ENCODE data around the gene LILRA6. TPM values are rescaled to one million over a fixed set of nuclear protein-coding genes. Genes with fewer than 3 reads are reported as not detected.
A peak's percentile ranks its signal among the peaks of the same experiment; 100 is the strongest.
"Not testable (repeated sequence)": the region's sequence is repeated elsewhere in the genome, so short reads cannot be mapped to it uniquely, and the experiment has no call there.

Gene LILRA6
- total RNA-seq, 1 experiment from 2014 or later = not detected

GRCh38 chr19:54199401-54199800, 43.2 kb downstream of the LILRA6 start:
- no peak for DNase-seq (ENCODE audit: low read depth)
- in situ Hi-C loops (cut with HindIII; ENCODE audit: low pct_unique_long_range_greater_than_20kb, low sequenced_read_pairs) = no loop called here

GRCh38 chr19:54197121-54197520, 45.5 kb downstream of the LILRA6 start:
- DNase-seq (ENCODE audit: low read depth) = no peak
- in situ Hi-C loops (cut with HindIII; ENCODE audit: low pct_unique_long_range_greater_than_20kb, low sequenced_read_pairs) = no loop called here

- no peak for DNase-seq (ENCODE audit: low read depth)
- in situ Hi-C loops (cut with HindIII; ENCODE audit: low pct_unique_long_range_greater_than_20kb, low sequenced_read_pairs) = no loop called here
Observed at GRCh38 chr19:54196536-54196935, 46.1 kb downstream of the LILRA6 start.

GRCh38 chr19:54194463-54194862, 48.1 kb downstream of the LILRA6 start:
- in situ Hi-C loops (cut with HindIII; ENCODE audit: low pct_unique_long_range_greater_than_20kb, low sequenced_read_pairs); DNase-seq (ENCODE audit: low read depth): not testable (repeated sequence)

- in situ Hi-C loops (cut with HindIII; ENCODE audit: low pct_unique_long_range_greater_than_20kb, low sequenced_read_pairs) = no loop called here
Observed at GRCh38 chr19:54193011-54193410, 49.6 kb downstream of the LILRA6 start.

GRCh38 chr19:54191811-54192453, 50.7 kb downstream of the LILRA6 start:
- no peak for DNase-seq (ENCODE audit: low read depth)
- in situ Hi-C loops (cut with HindIII; ENCODE audit: low pct_unique_long_range_greater_than_20kb, low sequenced_read_pairs) = no loop called here

More at GRCh38 chr19:54193011-54193410, 49.6 kb downstream of the LILRA6 start:
- DNase-seq (ENCODE audit: low read depth) = no peak

GRCh38 chr19:54191011-54191810, 51.4 kb downstream of the LILRA6 start, which contains the start of gene TSEN34:
Gene TSEN34, plus strand, starts transcription at chr19:54191308. Its CDS starts 57 bp downstream, at chr19:54191365.
- in situ Hi-C loops (cut with HindIII; ENCODE audit: low pct_unique_long_range_greater_than_20kb, low sequenced_read_pairs) = no loop called here
- no peak for DNase-seq (ENCODE audit: low read depth)

- DNase-seq (ENCODE audit: low read depth) = peak; percentile 100
- in situ Hi-C loops (cut with HindIII; ENCODE audit: low pct_unique_long_range_greater_than_20kb, low sequenced_read_pairs) = no loop called here
Observed at GRCh38 chr19:54190503-54191010, 52.0 kb downstream of the LILRA6 start.

- in situ Hi-C loops (cut with HindIII; ENCODE audit: low pct_unique_long_range_greater_than_20kb, low sequenced_read_pairs) = no loop called here
Observed at GRCh38 chr19:54189735-54190502, 52.7 kb downstream of the LILRA6 start.

GRCh38 chr19:54189145-54189734, 53.4 kb downstream of the LILRA6 start, which contains the start of gene MBOAT7:
Gene MBOAT7, minus strand, starts transcription at chr19:54189580. Its CDS starts 1,072 bp downstream, at chr19:54188508.
- in situ Hi-C loops (cut with HindIII; ENCODE audit: low pct_unique_long_range_greater_than_20kb, low sequenced_read_pairs) = no loop called here

More at GRCh38 chr19:54189735-54190502, 52.7 kb downstream of the LILRA6 start:
- DNase-seq (ENCODE audit: low read depth) = peak; percentile 100

GRCh38 chr19:54188215-54188871, 54.2 kb downstream of the LILRA6 start:
- in situ Hi-C loops (cut with HindIII; ENCODE audit: low pct_unique_long_range_greater_than_20kb, low sequenced_read_pairs) = no loop called here
- peak; percentile 51 for DNase-seq (ENCODE audit: low read depth)

More at GRCh38 chr19:54189145-54189734, 53.4 kb downstream of the LILRA6 start, which contains the start of gene MBOAT7:
- DNase-seq (ENCODE audit: low read depth) = no peak

- in situ Hi-C loops (cut with HindIII; ENCODE audit: low pct_unique_long_range_greater_than_20kb, low sequenced_read_pairs) = no loop called here
Observed at GRCh38 chr19:54186934-54187381, 55.6 kb downstream of the LILRA6 start.

More at GRCh38 chr19:54186934-54187381, 55.6 kb downstream of the LILRA6 start:
- DNase-seq (ENCODE audit: low read depth) = no peak

Other genes with a start within 250 kb of the LILRA6 start
- 6.0 TPM in 1 of 2 replicates, not detected in the other for gene VSTM1, start 178.9 kb downstream of the LILRA6 start, total RNA-seq (2014; rRNA removed; shearing (Covaris generic); ENCODE audit: low replicate concordance)
- gene TARM1, start 161.4 kb downstream of the LILRA6 start, total RNA-seq (2014; rRNA removed; shearing (Covaris generic); ENCODE audit: low replicate concordance) = not detected in 2 replicates
- gene OSCAR, start 142.0 kb downstream of the LILRA6 start, total RNA-seq (2014; rRNA removed; shearing (Covaris generic); ENCODE audit: low replicate concordance) = not detected in 2 replicates
- 27.2 and 50.8 TPM in 2 replicates for gene NDUFA3, start 139.9 kb downstream of the LILRA6 start, total RNA-seq (2014; rRNA removed; shearing (Covaris generic); ENCODE audit: low replicate concordance)
- gene TFPT, start 127.1 kb downstream of the LILRA6 start, total RNA-seq (2014; rRNA removed; shearing (Covaris generic); ENCODE audit: low replicate concordance) = 19.9 and 30.5 TPM in 2 replicates
- gene PRPF31, start 127.0 kb downstream of the LILRA6 start, total RNA-seq (2014; rRNA removed; shearing (Covaris generic); ENCODE audit: low replicate concordance) = 109 and 128 TPM in 2 replicates
- 3.3 and 18.4 TPM in 2 replicates for gene CNOT3, start 105.0 kb downstream of the LILRA6 start, total RNA-seq (2014; rRNA removed; shearing (Covaris generic); ENCODE audit: low replicate concordance)
- gene LENG1, start 83.1 kb downstream of the LILRA6 start, total RNA-seq (2014; rRNA removed; shearing (Covaris generic); ENCODE audit: low replicate concordance) = 9.3 and 16.9 TPM in 2 replicates
- gene TMC4, start 69.6 kb downstream of the LILRA6 start, total RNA-seq (2014; rRNA removed; shearing (Covaris generic); ENCODE audit: low replicate concordance) = not detected in 2 replicates
- 40.1 and 108 TPM in 2 replicates for gene MBOAT7, start 53.2 kb downstream of the LILRA6 start, total RNA-seq (2014; rRNA removed; shearing (Covaris generic); ENCODE audit: low replicate concordance)
- gene TSEN34, start 51.5 kb downstream of the LILRA6 start, total RNA-seq (2014; rRNA removed; shearing (Covaris generic); ENCODE audit: low replicate concordance) = 214 and 219 TPM in 2 replicates
- 2,272 and 2,379 TPM in 2 replicates for gene RPS9, start 41.9 kb downstream of the LILRA6 start, total RNA-seq (2014; rRNA removed; shearing (Covaris generic); ENCODE audit: low replicate concordance)
- not detected in 2 replicates for gene LILRB3, start 19.8 kb downstream of the LILRA6 start, total RNA-seq (2014; rRNA removed; shearing (Covaris generic); ENCODE audit: low replicate concordance)
- not detected in 2 replicates for gene LILRB5, start 14.5 kb upstream of the LILRA6 start, total RNA-seq (2014; rRNA removed; shearing (Covaris generic); ENCODE audit: low replicate concordance)
- gene LILRB2, start 38.3 kb upstream of the LILRA6 start, total RNA-seq (2014; rRNA removed; shearing (Covaris generic); ENCODE audit: low replicate concordance) = not detected in 2 replicates
- gene LILRA5, start 70.4 kb upstream of the LILRA6 start, total RNA-seq (2014; rRNA removed; shearing (Covaris generic); ENCODE audit: low replicate concordance) = not detected in 2 replicates
- gene LILRA4, start 96.4 kb upstream of the LILRA6 start, total RNA-seq (2014; rRNA removed; shearing (Covaris generic); ENCODE audit: low replicate concordance) = not detected in 2 replicates
- not detected in 2 replicates for gene LAIR1, start 122.1 kb upstream of the LILRA6 start, total RNA-seq (2014; rRNA removed; shearing (Covaris generic); ENCODE audit: low replicate concordance)
- not detected in 2 replicates for gene TTYH1, start 172.7 kb upstream of the LILRA6 start, total RNA-seq (2014; rRNA removed; shearing (Covaris generic); ENCODE audit: low replicate concordance)
- gene LENG8, start 206.4 kb upstream of the LILRA6 start, total RNA-seq (2014; rRNA removed; shearing (Covaris generic); ENCODE audit: low replicate concordance) = 3.6 and 12.0 TPM in 2 replicates
- 6.0 and 8.6 TPM in 2 replicates for gene LENG9, start 221.0 kb upstream of the LILRA6 start, total RNA-seq (2014; rRNA removed; shearing (Covaris generic); ENCODE audit: low replicate concordance)
- gene CDC42EP5, start 230.5 kb upstream of the LILRA6 start, total RNA-seq (2014; rRNA removed; shearing (Covaris generic); ENCODE audit: low replicate concordance) = 0.93 TPM in 1 of 2 replicates, not detected in the other